ENCODE data around the gene BDNF.
"Not testable (repeated sequence)": the region's sequence is repeated elsewhere in the genome, so short reads cannot be mapped to it uniquely, and the experiment has no call there.

DNA sequence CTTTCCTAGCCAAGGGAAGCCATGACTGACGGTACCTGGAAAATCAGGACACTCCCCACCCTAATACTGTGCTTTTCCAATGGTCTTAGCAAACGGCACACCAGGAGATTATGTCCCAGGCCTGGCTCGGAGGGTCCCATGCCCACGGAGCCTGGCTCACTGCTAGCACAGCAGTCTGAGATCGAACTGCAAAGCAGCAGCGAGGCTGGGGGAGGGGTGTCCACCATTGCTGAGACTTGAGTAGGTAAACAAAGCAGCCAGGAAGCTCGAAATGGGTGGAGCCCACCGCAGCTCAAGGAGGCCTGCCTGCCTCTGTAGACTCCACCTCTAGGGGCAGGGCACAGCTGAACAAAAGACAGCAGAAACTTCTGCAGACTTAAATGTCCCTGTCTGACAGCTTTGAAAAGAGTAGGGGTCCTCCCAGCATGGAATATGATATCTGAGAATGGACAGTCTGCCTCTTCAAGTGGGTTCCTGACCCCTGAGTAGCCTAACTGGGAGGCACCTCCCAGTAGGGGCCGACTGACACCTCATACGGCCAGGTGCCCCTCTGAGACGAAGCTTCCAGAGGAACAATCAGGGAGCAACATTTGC lies 34.6 kb downstream of the BDNF start:
- TF ChIP-seq, protein P1, sequence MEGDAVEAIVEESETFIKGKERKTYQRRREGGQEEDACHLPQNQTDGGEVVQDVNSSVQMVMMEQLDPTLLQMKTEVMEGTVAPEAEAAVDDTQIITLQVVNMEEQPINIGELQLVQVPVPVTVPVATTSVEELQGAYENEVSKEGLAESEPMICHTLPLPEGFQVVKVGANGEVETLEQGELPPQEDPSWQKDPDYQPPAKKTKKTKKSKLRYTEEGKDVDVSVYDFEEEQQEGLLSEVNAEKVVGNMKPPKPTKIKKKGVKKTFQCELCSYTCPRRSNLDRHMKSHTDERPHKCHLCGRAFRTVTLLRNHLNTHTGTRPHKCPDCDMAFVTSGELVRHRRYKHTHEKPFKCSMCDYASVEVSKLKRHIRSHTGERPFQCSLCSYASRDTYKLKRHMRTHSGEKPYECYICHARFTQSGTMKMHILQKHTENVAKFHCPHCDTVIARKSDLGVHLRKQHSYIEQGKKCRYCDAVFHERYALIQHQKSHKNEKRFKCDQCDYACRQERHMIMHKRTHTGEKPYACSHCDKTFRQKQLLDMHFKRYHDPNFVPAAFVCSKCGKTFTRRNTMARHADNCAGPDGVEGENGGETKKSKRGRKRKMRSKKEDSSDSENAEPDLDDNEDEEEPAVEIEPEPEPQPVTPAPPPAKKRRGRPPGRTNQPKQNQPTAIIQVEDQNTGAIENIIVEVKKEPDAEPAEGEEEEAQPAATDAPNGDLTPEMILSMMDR (conservative IDR thresholded peaks at IDR 0.05; ENCODE audit: low read depth in 2 of 2): peak in 1 of 2 experiments; percentile 30; a peak in 1 of 4 replicates
- TF ChIP-seq EZH2 (IDR thresholded peaks at IDR 0.05; ENCODE audit: low read depth, unreplicated experiment); CREB1 (CRISPR knock-in tag; IDR thresholded peaks at IDR 0.05; ENCODE audit: low read depth): not testable (repeated sequence)
- TF ChIP-seq POLR2AphosphoS5 (IDR thresholded peaks at IDR 0.05; ENCODE audit: low read depth): 0 out of 2 replicates have a peak, but pooled peaks have one; percentile 15
- TF ChIP-seq, protein P2, sequence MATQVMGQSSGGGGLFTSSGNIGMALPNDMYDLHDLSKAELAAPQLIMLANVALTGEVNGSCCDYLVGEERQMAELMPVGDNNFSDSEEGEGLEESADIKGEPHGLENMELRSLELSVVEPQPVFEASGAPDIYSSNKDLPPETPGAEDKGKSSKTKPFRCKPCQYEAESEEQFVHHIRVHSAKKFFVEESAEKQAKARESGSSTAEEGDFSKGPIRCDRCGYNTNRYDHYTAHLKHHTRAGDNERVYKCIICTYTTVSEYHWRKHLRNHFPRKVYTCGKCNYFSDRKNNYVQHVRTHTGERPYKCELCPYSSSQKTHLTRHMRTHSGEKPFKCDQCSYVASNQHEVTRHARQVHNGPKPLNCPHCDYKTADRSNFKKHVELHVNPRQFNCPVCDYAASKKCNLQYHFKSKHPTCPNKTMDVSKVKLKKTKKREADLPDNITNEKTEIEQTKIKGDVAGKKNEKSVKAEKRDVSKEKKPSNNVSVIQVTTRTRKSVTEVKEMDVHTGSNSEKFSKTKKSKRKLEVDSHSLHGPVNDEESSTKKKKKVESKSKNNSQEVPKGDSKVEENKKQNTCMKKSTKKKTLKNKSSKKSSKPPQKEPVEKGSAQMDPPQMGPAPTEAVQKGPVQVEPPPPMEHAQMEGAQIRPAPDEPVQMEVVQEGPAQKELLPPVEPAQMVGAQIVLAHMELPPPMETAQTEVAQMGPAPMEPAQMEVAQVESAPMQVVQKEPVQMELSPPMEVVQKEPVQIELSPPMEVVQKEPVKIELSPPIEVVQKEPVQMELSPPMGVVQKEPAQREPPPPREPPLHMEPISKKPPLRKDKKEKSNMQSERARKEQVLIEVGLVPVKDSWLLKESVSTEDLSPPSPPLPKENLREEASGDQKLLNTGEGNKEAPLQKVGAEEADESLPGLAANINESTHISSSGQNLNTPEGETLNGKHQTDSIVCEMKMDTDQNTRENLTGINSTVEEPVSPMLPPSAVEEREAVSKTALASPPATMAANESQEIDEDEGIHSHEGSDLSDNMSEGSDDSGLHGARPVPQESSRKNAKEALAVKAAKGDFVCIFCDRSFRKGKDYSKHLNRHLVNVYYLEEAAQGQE (IDR thresholded peaks at IDR 0.05; ENCODE audit: unreplicated experiment): not testable (repeated sequence)

Measured in GM23338 (cell line).